SK-N-SH (cell line): ENCODE results near the gene IL20RB. TPM values are rescaled to one million over a fixed set of nuclear protein-coding genes. Genes with fewer than 3 reads are reported as not detected.

Experiments used
- CTCF ChIA-PET: fragments of 300-600, 350-600 bp; formaldehyde crosslinking; extraction: SDS; loops from one replicate; lab custom pipeline; 2021; lab: Yijun Ruan, JAX
- POLR2A ChIA-PET: fragments of 350-600 bp; sonication (Branson Sonifier 250); formaldehyde crosslinking; extraction: SDS; loops from one replicate; lab custom pipeline; 2020; ENCODE audit warnings: antibody characterized with exemption, inconsistent platforms; lab: Yijun Ruan, JAX
- DNase-seq: peaks from one replicate; pipeline ENCODE4 v3.0.0; 2012
- H2AFZ ChIP-seq: fragments of 200-600 bp; sonication (generic); 2 replicates; pipeline ENCODE4 v1.8.1; 2016; ENCODE audit warnings: antibody characterized with exemption, mild to moderate bottlenecking, low read depth
- H3F3A ChIP-seq: fragments of 200-600 bp; sonication (generic); replicated peaks from 2 replicates; pipeline ENCODE3; 2016; ENCODE audit warnings: antibody characterized with exemption, mild to moderate bottlenecking; ENCODE audit not compliant: insufficient read depth
- H3K27ac ChIP-seq, 2 experiments: fragments of 200-500 bp in 1 of 2; fragments of 200-600 bp in 1 of 2; sonication (Bioruptor generic) in 1 of 2; sonication (generic), shearing (Covaris generic) in 1 of 2; 2 replicates each; pipeline versions ENCODE4 v1.5.1 to v1.6.1; 2014 to 2016; ENCODE audit warnings: low read depth in 2 of 2, inconsistent platforms in 1 of 2, low read length in 1 of 2, mild to moderate bottlenecking in 1 of 2, mixed read lengths in 1 of 2
- H3K27me3 ChIP-seq: fragments of 200-600 bp; sonication (generic), shearing (Covaris generic); 2 replicates; pipeline ENCODE4 v1.6.1; 2016; ENCODE audit warnings: mixed run types; ENCODE audit not compliant: insufficient read depth
- H3K36me3 ChIP-seq, 2 experiments: fragments of 200-500 bp in 1 of 2; fragments of 200-600 bp in 1 of 2; sonication (Bioruptor generic) in 1 of 2; sonication (generic) in 1 of 2; replicated peaks in 1 of 2; 2 replicates each; pipeline versions ENCODE3 to v1.5.1; 2014 to 2016; ENCODE audit warnings: low read length in 1 of 2, mild to moderate bottlenecking in 1 of 2; ENCODE audit not compliant: insufficient read depth in 2 of 2, control insufficient read depth in 1 of 2
- H3K4me1 ChIP-seq, 2 experiments: fragments of 200-500 bp in 1 of 2; fragments of 200-600 bp in 1 of 2; sonication (Bioruptor generic) in 1 of 2; sonication (generic), shearing (Covaris generic) in 1 of 2; 2 replicates each; pipeline versions ENCODE4 v1.5.1 to v1.6.1; 2014 to 2016; ENCODE audit warnings: low read depth in 1 of 2, low read length in 1 of 2, mixed run types in 1 of 2; ENCODE audit not compliant: insufficient read depth in 2 of 2, control insufficient read depth in 1 of 2
- H3K4me2 ChIP-seq: fragments of 200-600 bp; sonication (generic), shearing (Covaris generic); 2 replicates; pipeline ENCODE4 v1.6.1; 2017; ENCODE audit warnings: mixed run types
- H3K4me3 ChIP-seq, 2 experiments: fragments of 200-500 bp in 1 of 2; fragments of 200-600 bp in 1 of 2; sonication (Bioruptor generic) in 1 of 2; sonication (generic), shearing (Covaris generic) in 1 of 2; 2 replicates each; pipeline versions ENCODE4 v1.5.1 to v1.8.1; 2014 to 2016; ENCODE audit warnings: low read depth in 2 of 2, inconsistent platforms in 1 of 2, low read length in 1 of 2, mild to moderate bottlenecking in 1 of 2, mixed read lengths in 1 of 2, moderate library complexity in 1 of 2
- H3K79me2 ChIP-seq: fragments of 200-600 bp; sonication (generic); 2 replicates; pipeline ENCODE4 v1.8.1; 2017; ENCODE audit warnings: mild to moderate bottlenecking; ENCODE audit not compliant: insufficient read depth
- H3K9ac ChIP-seq: fragments of 200-600 bp; sonication (generic); 2 replicates; pipeline ENCODE4 v1.6.1; 2017; ENCODE audit warnings: mixed run types
- H3K9me2 ChIP-seq: fragments of 200-600 bp; sonication (generic); 2 replicates; pipeline ENCODE4 v1.6.1; 2017; ENCODE audit warnings: mixed run types
- H3K9me3 ChIP-seq: fragments of 200-600 bp; sonication (generic); 2 replicates; pipeline ENCODE4 v1.6.1; 2017; ENCODE audit warnings: mixed run types, mild to moderate bottlenecking, moderate library complexity
- H4K20me1 ChIP-seq: fragments of 200-600 bp; sonication (generic); 2 replicates; pipeline ENCODE4 v1.6.1; 2017; ENCODE audit warnings: mild to moderate bottlenecking, mixed run types; ENCODE audit not compliant: insufficient read depth
- CTCF ChIP-seq: fragments of 200-600 bp; sonication (generic); IDR thresholded peaks from 2 replicates; pipeline ENCODE4 v1.6.1; 2017; ENCODE audit warnings: antibody characterized with exemption, mild to moderate bottlenecking, moderate library complexity
- ELF1 ChIP-seq: IDR thresholded peaks from 2 replicates; pipeline ENCODE4 v1.4.0; 2012
- EP300 ChIP-seq, 2 experiments: IDR thresholded peaks; 2 replicates each; pipeline versions ENCODE4 v1.4.0 to v1.6.1; 2012; ENCODE audit warnings: borderline replicate concordance in 1 of 2, low read depth in 1 of 2, low read length in 1 of 2
- EZH2phosphoT487 ChIP-seq: fragments of 200-600 bp; sonication (generic); IDR thresholded peaks from 2 replicates; pipeline ENCODE4 v1.6.1; 2017; ENCODE audit warnings: low read depth, mixed run types, mild to moderate bottlenecking, antibody characterized with exemption, moderate library complexity, borderline replicate concordance
- FOXJ3 ChIP-seq: sonication (generic); formaldehyde crosslinking; IDR thresholded peaks from 2 replicates; pipeline ENCODE4 v1.5.1; 2020; ENCODE audit warnings: mild to moderate bottlenecking, missing genetic modification reagents
- FOXM1 ChIP-seq: IDR thresholded peaks from 2 replicates; pipeline ENCODE4 v1.4.0; 2012; ENCODE audit warnings: low read depth, mild to moderate bottlenecking
- GABPA ChIP-seq: IDR thresholded peaks from 2 replicates; pipeline ENCODE4 v1.4.0; 2012; ENCODE audit warnings: low read depth, mild to moderate bottlenecking
- MXI1 ChIP-seq: IDR thresholded peaks from 2 replicates; pipeline ENCODE4 v1.6.1; 2012; ENCODE audit warnings: mild to moderate bottlenecking, low read depth, low read length, improper control_type of control experiment
- RCOR1 ChIP-seq: fragments of 150-350 bp; IDR thresholded peaks from 2 replicates; pipeline ENCODE4 v1.6.1; 2017; ENCODE audit warnings: antibody characterized with exemption, low read length
- RFX5 ChIP-seq: IDR thresholded peaks from 2 replicates; pipeline ENCODE4 v1.6.1; 2012; ENCODE audit warnings: mild to moderate bottlenecking, improper control_type of control experiment, low read length
- RXRA ChIP-seq: IDR thresholded peaks from 2 replicates; pipeline ENCODE4 v1.4.0; 2012; ENCODE audit warnings: low read depth, mild to moderate bottlenecking, borderline replicate concordance
- SIN3A ChIP-seq: IDR thresholded peaks from 2 replicates; pipeline ENCODE4 v1.6.1; 2012; ENCODE audit warnings: low read depth, mild to moderate bottlenecking, low read length, moderate library complexity, borderline replicate concordance
- TCF12 ChIP-seq: IDR thresholded peaks from 2 replicates; pipeline ENCODE4 v1.4.0; 2012
- TEAD4 ChIP-seq: IDR thresholded peaks from 2 replicates; pipeline ENCODE4 v1.4.0; 2012; ENCODE audit warnings: mild to moderate bottlenecking, borderline replicate concordance; ENCODE audit not compliant: insufficient read depth
- USF1 ChIP-seq: IDR thresholded peaks from 2 replicates; pipeline ENCODE4 v1.4.0; 2012; ENCODE audit warnings: low read depth, borderline replicate concordance
- USF2 ChIP-seq: fragments of 150-350 bp; IDR thresholded peaks from 2 replicates; pipeline ENCODE4 v1.6.1; 2017; ENCODE audit warnings: antibody characterized with exemption, low read length, low read depth, borderline replicate concordance
- WGBS: methylation state at CpG from one replicate; pipeline ENCODE4 v1.1.6; 2017; ENCODE audit warnings: low lambda C conversion rate; 5-methylcytosine and 5-hydroxymethylcytosine counted together
- polyA plus RNA-seq, 3 experiments: library from polyadenylated mRNA; depleted of rRNA; stranded (reverse); fragments of >200 nt; gene quantifications; 2 replicates each; pipeline ENCODE4 v1.2.3, GENCODE V29; 2012
- TF ChIP-seq, protein P1 (sequence below): fragments of 150-350 bp; IDR thresholded peaks from 2 replicates; pipeline ENCODE4 v1.6.1; 2016; ENCODE audit warnings: mild to moderate bottlenecking, low read depth, low read length

Gene IL20RB
- polyA plus RNA-seq, 1 of the 3 experiments (the other 2 are of a cell fraction) = 0.58 TPM

- no peaks in the 10 kb centered on the region for H3K4me1 ChIP-seq
- H3F3A ChIP-seq = no peaks in the 10 kb centered on the region
- TF ChIP-seq CTCF = no peak
- no peak for TF ChIP-seq EP300 (IDR thresholded peaks at IDR 0.05; ENCODE audit: borderline replicate concordance in 1 of 2, low read depth in 1 of 2, low read length in 1 of 2)
- no peak for TF ChIP-seq MXI1
- no peak for TF ChIP-seq RCOR1
- no peak for TF ChIP-seq TEAD4
- no peak for TF ChIP-seq TCF12
- no peak for TF ChIP-seq GABPA
- no peak for TF ChIP-seq USF2
- TF ChIP-seq RFX5 = no peak
- TF ChIP-seq, protein P1, sequence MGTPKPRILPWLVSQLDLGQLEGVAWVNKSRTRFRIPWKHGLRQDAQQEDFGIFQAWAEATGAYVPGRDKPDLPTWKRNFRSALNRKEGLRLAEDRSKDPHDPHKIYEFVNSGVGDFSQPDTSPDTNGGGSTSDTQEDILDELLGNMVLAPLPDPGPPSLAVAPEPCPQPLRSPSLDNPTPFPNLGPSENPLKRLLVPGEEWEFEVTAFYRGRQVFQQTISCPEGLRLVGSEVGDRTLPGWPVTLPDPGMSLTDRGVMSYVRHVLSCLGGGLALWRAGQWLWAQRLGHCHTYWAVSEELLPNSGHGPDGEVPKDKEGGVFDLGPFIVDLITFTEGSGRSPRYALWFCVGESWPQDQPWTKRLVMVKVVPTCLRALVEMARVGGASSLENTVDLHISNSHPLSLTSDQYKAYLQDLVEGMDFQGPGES = no peak
- TF ChIP-seq FOXJ3 (CRISPR knock-in tag) = no peak
- no peak for TF ChIP-seq EZH2phosphoT487
- TF ChIP-seq USF1 = no peak
- TF ChIP-seq ELF1 = no peak
- no peak for TF ChIP-seq SIN3A
- TF ChIP-seq RXRA = no peak
- no peak for TF ChIP-seq FOXM1
- H2AFZ ChIP-seq = no peak overlapping the region
- H3K9ac ChIP-seq = no peak overlapping the region
- no peak overlapping the region for H3K27ac ChIP-seq
- no peaks in the 10 kb centered on the region for H4K20me1 ChIP-seq
- no peaks in the 10 kb centered on the region for H3K9me3 ChIP-seq
- no peaks in the 10 kb centered on the region for H3K27me3 ChIP-seq
- H3K4me2 ChIP-seq = no peak overlapping the region
- H3K36me3 ChIP-seq = no peaks in the 10 kb centered on the region
- WGBS = 50% methylated on average over 2 of the region's 4 CpGs
- H3K79me2 ChIP-seq = no peaks in the 10 kb centered on the region
- POLR2A ChIA-PET = no interaction called here
- no peak for DNase-seq
- H3K9me2 ChIP-seq = no peaks in the 10 kb centered on the region
- CTCF ChIA-PET = interaction anchor here (1.4 kb wide), 1 partner anchor 15 kb away, joined by 13 read pairs; no protein-coding TSS in a partner anchor
- no peak overlapping the region for H3K4me3 ChIP-seq
Observed at GRCh38 chr3:137047240-137047639, 89.5 kb downstream of the IL20RB start.
